HUES64 (cell line): ENCODE measurements around the gene TRIM50.
"Not testable (repeated sequence)": the region's sequence is repeated elsewhere in the genome, so short reads cannot be mapped to it uniquely, and the experiment has no call there.

Experiments used
- H3K27ac ChIP-seq: 2 replicates; pipeline ENCODE4 v1.7.0; 2013; ENCODE audit warnings: low read depth, low read length, inconsistent platforms
- H3K27me3 ChIP-seq: 2 replicates; pipeline ENCODE4 v1.6.1; 2013; ENCODE audit warnings: mild to moderate bottlenecking, low read length; ENCODE audit not compliant: insufficient read depth
- H3K36me3 ChIP-seq: 2 replicates; pipeline ENCODE4 v1.6.1; 2013; ENCODE audit warnings: mild to moderate bottlenecking, low read length; ENCODE audit not compliant: insufficient read depth
- H3K4me1 ChIP-seq: 2 replicates; pipeline ENCODE4 v1.6.1; 2013; ENCODE audit warnings: mild to moderate bottlenecking, low read length, moderate library complexity; ENCODE audit not compliant: insufficient read depth
- H3K4me3 ChIP-seq: 2 replicates; pipeline ENCODE4 v1.5.1; 2013; ENCODE audit warnings: mild to moderate bottlenecking, low read length, moderate library complexity
- H3K9ac ChIP-seq: 2 replicates; pipeline ENCODE4 v1.6.1; 2013; ENCODE audit warnings: mild to moderate bottlenecking, low read depth, low read length
- H3K9me3 ChIP-seq: 2 replicates; pipeline ENCODE4 v1.6.1; 2013; ENCODE audit warnings: low read depth, low read length; ENCODE audit not compliant: insufficient read depth
- WGBS: fragments of 150-250, 120-280 bp; methylation state at CpG from one replicate; pipeline ENCODE4 v1.1.7; 2013; ENCODE audit warnings: missing lambda C conversion rate; 5-methylcytosine and 5-hydroxymethylcytosine counted together

Gene TRIM50

DNA sequence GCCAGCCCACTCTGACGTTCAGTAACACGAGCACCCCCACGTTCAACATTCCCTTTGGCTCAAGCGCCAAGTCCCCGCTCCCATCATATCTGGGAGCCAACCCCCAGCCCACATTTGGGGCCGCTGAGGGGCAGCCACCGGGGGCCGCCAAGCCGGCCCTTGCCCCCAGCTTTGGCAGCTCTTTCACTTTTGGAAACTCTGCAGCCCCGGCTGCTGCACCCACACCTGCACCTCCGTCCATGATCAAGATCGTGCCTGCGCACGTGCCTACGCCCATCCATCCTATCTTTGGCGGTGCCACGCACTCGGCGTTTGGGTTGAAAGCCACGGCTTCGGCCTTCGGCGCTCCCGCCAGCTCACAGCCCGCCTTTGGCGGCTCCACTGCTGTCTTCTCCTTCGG is 30.2 kb downstream of the TRIM50 start:
- H3K4me1 ChIP-seq, H3K27me3 ChIP-seq, H3K27ac ChIP-seq, H3K9me3 ChIP-seq, H3K36me3 ChIP-seq, H3K4me3 ChIP-seq, H3K9ac ChIP-seq: not testable (repeated sequence)
- WGBS, result 98% methylated on average over 12 of the region's 27 CpGs

DNA sequence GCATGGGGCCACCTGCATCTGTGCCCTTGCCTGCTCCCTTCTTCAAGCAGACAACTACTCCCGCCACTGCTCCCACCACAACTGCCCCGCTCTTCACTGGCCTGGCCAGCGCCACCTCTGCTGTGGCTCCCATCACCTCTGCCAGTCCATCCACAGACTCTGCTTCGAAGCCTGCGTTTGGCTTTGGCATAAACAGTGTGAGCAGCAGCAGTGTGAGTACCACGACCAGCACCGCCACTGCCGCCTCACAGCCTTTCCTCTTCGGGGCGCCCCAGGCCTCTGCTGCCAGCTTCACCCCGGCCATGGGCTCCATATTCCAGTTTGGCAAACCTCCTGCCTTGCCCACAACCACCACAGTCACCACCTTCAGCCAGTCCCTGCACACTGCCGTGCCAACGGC is 30.6 kb downstream of the TRIM50 start:
- not testable (repeated sequence) for H3K27me3 ChIP-seq, H3K9me3 ChIP-seq, H3K27ac ChIP-seq, H3K4me1 ChIP-seq, H3K4me3 ChIP-seq, H3K36me3 ChIP-seq, H3K9ac ChIP-seq
- no CpG with 5 or more reads among the region's 13 CpGs for WGBS

DNA sequence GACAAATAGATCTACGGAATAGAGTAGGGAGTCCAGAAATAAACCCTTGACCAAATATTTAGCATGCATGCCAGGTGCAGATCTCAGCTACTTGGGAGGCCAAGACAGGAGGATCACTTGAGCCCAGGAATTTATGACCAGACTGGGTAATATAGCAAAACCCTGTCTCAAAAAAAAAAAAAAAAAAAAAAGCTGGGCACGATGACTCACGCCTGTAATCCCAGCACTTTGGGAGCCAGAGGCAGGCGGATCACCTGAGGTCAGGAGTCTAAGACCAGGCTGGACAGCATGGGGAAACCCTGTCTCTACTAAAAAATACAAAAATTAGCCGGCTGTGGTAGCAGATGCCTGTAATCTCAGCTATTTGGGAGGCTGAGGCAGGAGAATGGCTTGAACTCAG is 50.7 kb downstream of the TRIM50 start:
- not testable (repeated sequence) for H3K9ac ChIP-seq, H3K36me3 ChIP-seq, H3K4me1 ChIP-seq, H3K4me3 ChIP-seq, H3K27me3 ChIP-seq, H3K9me3 ChIP-seq, H3K27ac ChIP-seq
- no CpG with 5 or more reads among the region's 5 CpGs for WGBS

DNA sequence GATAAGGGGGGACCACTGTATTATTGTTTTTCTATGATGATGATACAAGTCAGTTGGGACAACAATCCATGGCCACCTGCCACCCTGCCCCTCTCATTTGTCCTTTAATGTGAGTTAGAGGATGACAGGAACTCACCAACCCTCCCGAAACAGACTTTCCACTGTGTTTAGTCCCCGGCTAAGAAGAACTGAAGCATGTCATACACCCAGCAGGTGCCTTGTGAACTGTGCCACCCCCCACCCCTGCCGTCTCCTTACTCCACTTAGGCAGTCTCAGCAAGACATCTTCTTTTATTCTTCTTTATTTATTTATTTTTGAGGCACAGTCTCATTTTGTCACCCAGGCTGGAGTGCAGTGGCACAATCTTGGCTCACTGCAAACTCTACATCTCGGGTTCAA is 60.1 kb downstream of the TRIM50 start:
- not testable (repeated sequence) for H3K9me3 ChIP-seq, H3K9ac ChIP-seq, H3K27me3 ChIP-seq, H3K27ac ChIP-seq, H3K4me3 ChIP-seq, H3K36me3 ChIP-seq, H3K4me1 ChIP-seq
- WGBS, result 97% methylated on average over 2 of the region's 4 CpGs

- H3K4me3 ChIP-seq, H3K36me3 ChIP-seq, H3K27me3 ChIP-seq, H3K9me3 ChIP-seq, H3K9ac ChIP-seq, H3K4me1 ChIP-seq, H3K27ac ChIP-seq: not testable (repeated sequence)
- no CpG with 5 or more reads among the region's 22 CpGs for WGBS
These were observed 61.0 kb downstream of the TRIM50 start for GRCh38 chr7:73266719-73267368.
